C4-2B (cell line): Measurements from ENCODE around the gene SNX5.

Source experiments
- H3K27ac ChIP-seq: fragments of 450-650 bp; 2 replicates; pipeline ENCODE4 v1.5.1; 2017
- CTCF ChIP-seq: fragments of 450-650 bp; conservative IDR thresholded peaks from 2 replicates; pipeline ENCODE4 v1.5.1; 2017; ENCODE audit warnings: mild to moderate bottlenecking
- ZFX ChIP-seq: fragments of 450-650 bp; IDR thresholded peaks from 2 replicates; pipeline ENCODE4 v1.6.1; 2017

SNX5 gene

GRCh38 chr20:17919149-17919548 lies 49.4 kb downstream of the SNX5 start:
- H3K27ac ChIP-seq, result no peak overlapping the region
- TF ChIP-seq ZFX (no peak), CTCF (no peak)

GRCh38 chr20:17917832-17918618 lies 50.6 kb downstream of the SNX5 start:
- H3K27ac ChIP-seq, result peak overlapping the region; percentile 75
- TF ChIP-seq ZFX (no peak), CTCF (no peak)

- no peak overlapping the region for H3K27ac ChIP-seq
- TF ChIP-seq CTCF (no peak), ZFX (no peak)
These were observed 52.1 kb downstream of the SNX5 start for GRCh38 chr20:17916433-17916891.

GRCh38 chr20:17914957-17915356 lies 53.6 kb downstream of the SNX5 start:
- H3K27ac ChIP-seq, result no peak overlapping the region
- TF ChIP-seq CTCF, result no peak
- TF ChIP-seq ZFX, result no peak

GRCh38 chr20:17912916-17913315 lies 55.7 kb downstream of the SNX5 start:
- no peak overlapping the region for H3K27ac ChIP-seq
- TF ChIP-seq ZFX (no peak), CTCF (no peak)

GRCh38 chr20:17911927-17912326 lies 56.7 kb downstream of the SNX5 start:
- H3K27ac ChIP-seq, result no peak overlapping the region
- TF ChIP-seq CTCF, result no peak
- TF ChIP-seq ZFX, result no peak

- TF ChIP-seq CTCF (no peak), ZFX (no peak)
- no peak overlapping the region for H3K27ac ChIP-seq
These were observed 57.7 kb downstream of the SNX5 start for GRCh38 chr20:17910828-17911294.
